Spleen (tissue), 7 donors: ENCODE results near the gene TMEM117.

Experiments
- CTCF ChIP-seq, 11 experiments: fragments of 200-600 bp in 7 of 11; fragments of 450-650 bp in 4 of 11; sonication (generic) in 4 of 11; IDR thresholded peaks in 8 of 11; conservative IDR thresholded peaks in 3 of 11; 1 replicate in 7 of 11; 2 replicates in 4 of 11; pipeline versions ENCODE4 v1.4.0 to v1.8.0; 2016 to 2021; ENCODE audit warnings: antibody characterized with exemption in 11 of 11, inconsistent platforms in 4 of 11, mild to moderate bottlenecking in 1 of 11
- POLR2A ChIP-seq, 3 donors: fragments of 450-650 bp; IDR thresholded peaks; one replicate each; pipeline ENCODE4 v1.5.1; 2017; ENCODE audit warnings: antibody characterized with exemption in 3 of 3, mild to moderate bottlenecking in 1 of 3
- POLR2AphosphoS5 ChIP-seq, 3 donors: sonication (generic); formaldehyde crosslinking; IDR thresholded peaks; one replicate each; pipeline ENCODE4 v1.5.1; 2017; ENCODE audit warnings: antibody characterized with exemption in 3 of 3
- donor health status: DM: no; HTN: no; CAD: no; lungs with moderate emphysema.
- donor health status: DM: no; HTN: no; CAD: no.
- donor health status: DM: no; HTN: no; CAD: no.

GRCh38 chr12:43912859-43913258 lies 77.0 kb downstream of the TMEM117 start:
- TF ChIP-seq CTCF (IDR thresholded peaks at IDR 0.05 in 8 of 11, conservative IDR thresholded peaks at IDR 0.05 in 3 of 11): no peak
- no peak for TF ChIP-seq POLR2A (IDR thresholded peaks at IDR 0.05)
- TF ChIP-seq POLR2AphosphoS5 (IDR thresholded peaks at IDR 0.05): no peak
